Measurements from ENCODE around the gene IL5RA.

The IL5RA gene

GRCh38 chr3:3066378-3066777 is 43.8 kb downstream of the IL5RA start:
- H3K4me1 ChIP-seq (ENCODE audit: control insufficient read depth in 1 of 2, insufficient read depth in 1 of 2, low read depth in 1 of 2, low read length in 1 of 2) = no peaks in the 10 kb centered on the region
- no peaks in the 10 kb centered on the region for H3K9me3 ChIP-seq
- no peaks in the 10 kb centered on the region for H3K27me3 ChIP-seq
- H3K36me3 ChIP-seq = no peaks in the 10 kb centered on the region
- H3K4me3 ChIP-seq (ENCODE audit: low read depth in 1 of 2, low read length in 1 of 2) = no peak overlapping the region
- H3K27ac ChIP-seq = no peak overlapping the region
- no peak for TF ChIP-seq CTCF (IDR thresholded peaks at IDR 0.05)

- Histone ChIP-seq H3K27me3 (no peaks in the 10 kb centered on the region), H3K9me3 (no peaks in the 10 kb centered on the region), H3K36me3 (no peaks in the 10 kb centered on the region), H3K4me1 (ENCODE audit: control insufficient read depth in 1 of 2, insufficient read depth in 1 of 2, low read depth in 1 of 2, low read length in 1 of 2) (no peaks in the 10 kb centered on the region), H3K27ac (no peak overlapping the region), H3K4me3 (ENCODE audit: low read depth in 1 of 2, low read length in 1 of 2) (no peak overlapping the region)
- TF ChIP-seq CTCF (IDR thresholded peaks at IDR 0.05) = no peak
These were observed 44.3 kb downstream of the IL5RA start for GRCh38 chr3:3065876-3066275.

- Histone ChIP-seq H3K4me3 (ENCODE audit: low read depth in 1 of 2, low read length in 1 of 2) (no peak overlapping the region), H3K27me3 (no peaks in the 10 kb centered on the region), H3K4me1 (ENCODE audit: control insufficient read depth in 1 of 2, insufficient read depth in 1 of 2, low read depth in 1 of 2, low read length in 1 of 2) (no peaks in the 10 kb centered on the region), H3K27ac (no peak overlapping the region), H3K36me3 (no peaks in the 10 kb centered on the region), H3K9me3 (no peaks in the 10 kb centered on the region)
- TF ChIP-seq CTCF (IDR thresholded peaks at IDR 0.05) = no peak
These were observed 45.9 kb downstream of the IL5RA start for GRCh38 chr3:3064297-3064696.

DNA sequence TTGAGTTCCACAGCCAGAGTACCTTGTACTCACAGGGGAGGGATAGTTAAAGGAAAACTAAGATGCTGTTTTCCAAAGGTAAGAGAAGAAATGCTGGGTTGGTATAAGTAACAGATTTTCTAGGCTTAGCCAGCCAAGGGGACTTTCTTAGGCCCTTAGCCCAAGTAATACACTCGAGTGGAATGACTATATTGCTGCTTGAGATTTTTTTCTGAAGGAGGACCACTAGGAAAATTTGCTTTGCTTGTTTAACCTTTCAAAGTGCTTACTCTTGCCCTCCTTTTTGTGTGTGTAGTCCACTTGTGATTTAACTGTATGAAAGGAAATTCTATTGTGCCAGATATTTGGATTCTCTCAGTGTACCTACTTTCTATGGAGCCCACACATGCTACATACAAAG is 50.5 kb downstream of the IL5RA start:
- no peak for TF ChIP-seq CTCF (IDR thresholded peaks at IDR 0.05)
- H3K9me3 ChIP-seq = no peaks in the 10 kb centered on the region
- no peaks in the 10 kb centered on the region for H3K36me3 ChIP-seq
- H3K27me3 ChIP-seq = no peaks in the 10 kb centered on the region
- no peaks in the 10 kb centered on the region for H3K4me1 ChIP-seq (ENCODE audit: control insufficient read depth in 1 of 2, insufficient read depth in 1 of 2, low read depth in 1 of 2, low read length in 1 of 2)
- no peak overlapping the region for H3K27ac ChIP-seq
- no peak overlapping the region for H3K4me3 ChIP-seq (ENCODE audit: low read depth in 1 of 2, low read length in 1 of 2)

GRCh38 chr3:3053974-3054373 is 56.2 kb downstream of the IL5RA start:
- Histone ChIP-seq H3K9me3 (no peaks in the 10 kb centered on the region), H3K36me3 (no peaks in the 10 kb centered on the region), H3K4me3 (ENCODE audit: low read depth in 1 of 2, low read length in 1 of 2) (no peak overlapping the region), H3K27ac (no peak overlapping the region), H3K27me3 (no peaks in the 10 kb centered on the region), H3K4me1 (ENCODE audit: control insufficient read depth in 1 of 2, insufficient read depth in 1 of 2, low read depth in 1 of 2, low read length in 1 of 2) (no peaks in the 10 kb centered on the region)
- no peak for TF ChIP-seq CTCF (IDR thresholded peaks at IDR 0.05)

All from neutrophil (primary cell).